IMR-90 (cell line): ENCODE data around the gene ARMC3. TPM values are rescaled to one million over a fixed set of nuclear protein-coding genes. Genes with fewer than 3 reads are reported as not detected.

Source experiments
- ATAC-seq: fragments of 200-7000 bp; cut with Tn5 transposase; 2 replicates; pipeline ENCODE4 v1.9.1; 2020; ENCODE audit warnings: low read depth, mild to moderate bottlenecking, moderate library complexity
- Bru-seq: library from RNA; stranded (reverse); fragments of 400-500 nt; gene quantifications from one replicate; lab custom pipeline; 2021; lab: Mats Ljungman, UMichigan
- BruChase-seq, 2 experiments: library from RNA; stranded (reverse); fragments of 400-500 nt; gene quantifications; one replicate each; lab custom pipeline; 2021; lab: Mats Ljungman, UMichigan
- BruUV-seq: library from RNA; stranded (reverse); fragments of 400-500 nt; replicated peaks from 2 replicates; lab custom pipeline; 2021; lab: Mats Ljungman, UMichigan
- CTCF ChIA-PET: fragments of 300-600 bp; formaldehyde crosslinking; extraction: SDS; loops from one replicate; lab custom pipeline; 2021; ENCODE audit warnings: antibody characterized with exemption; lab: Yijun Ruan, JAX
- POLR2A ChIA-PET: fragments of 300-600 bp; sonication (Branson Sonifier 250); formaldehyde crosslinking; loops from one replicate; lab custom pipeline; 2022; ENCODE audit warnings: antibody characterized with exemption; ENCODE audit not compliant: unreplicated experiment; lab: Charles Lee
- DNase-seq: peaks from one replicate; pipeline ENCODE4 v3.0.0; 2013
- H2AFZ ChIP-seq: replicated peaks from 2 replicates; pipeline ENCODE3; 2013; ENCODE audit warnings: low read length, mild to moderate bottlenecking; ENCODE audit not compliant: poor library complexity
- H2AK5ac ChIP-seq: 2 replicates; pipeline ENCODE4 v1.6.1; 2013; ENCODE audit warnings: low read depth, low read length, inconsistent platforms
- H2AK9ac ChIP-seq: replicated peaks from 2 replicates; pipeline ENCODE3; 2013; ENCODE audit warnings: mild to moderate bottlenecking, low read depth, low read length, moderate library complexity; ENCODE audit not compliant: poor library complexity
- H2BK120ac ChIP-seq: 2 replicates; pipeline ENCODE4 v1.6.1; 2013; ENCODE audit warnings: low read depth, low read length, inconsistent platforms
- H2BK15ac ChIP-seq: 3 replicates; pipeline ENCODE4 v1.6.1; 2013; ENCODE audit warnings: low read depth, low read length, inconsistent platforms
- H2BK20ac ChIP-seq: 2 replicates; pipeline ENCODE4 v1.6.1; 2013; ENCODE audit warnings: low read depth, mild to moderate bottlenecking, inconsistent platforms, low read length, moderate library complexity
- H2BK5ac ChIP-seq: 2 replicates; pipeline ENCODE4 v1.6.1; 2013; ENCODE audit warnings: mild to moderate bottlenecking, low read depth, low read length, inconsistent platforms; ENCODE audit not compliant: poor library complexity, severe bottlenecking
- H3K14ac ChIP-seq: replicated peaks from 2 replicates; pipeline ENCODE4 v1.6.1; 2013; ENCODE audit warnings: low read depth, low read length, inconsistent platforms
- H3K18ac ChIP-seq: 2 replicates; pipeline ENCODE4 v1.6.1; 2013; ENCODE audit warnings: low read depth, low read length, control low read depth
- H3K23ac ChIP-seq: 2 replicates; pipeline ENCODE4 v1.6.1; 2013; ENCODE audit warnings: low read depth, low read length, inconsistent platforms
- H3K27ac ChIP-seq: 2 replicates; pipeline ENCODE4 v1.5.1; 2013; ENCODE audit warnings: mild to moderate bottlenecking, control low read depth, low read length; ENCODE audit not compliant: insufficient read depth
- H3K27me3 ChIP-seq: 2 replicates; pipeline ENCODE4 v1.6.1; 2013; ENCODE audit warnings: low read length; ENCODE audit not compliant: control insufficient read depth, insufficient read depth
- H3K36me3 ChIP-seq: 2 replicates; pipeline ENCODE4 v1.6.1; 2013; ENCODE audit warnings: low read length, mixed read lengths; ENCODE audit not compliant: control insufficient read depth, insufficient read depth
- H3K4ac ChIP-seq: 2 replicates; pipeline ENCODE4 v1.6.1; 2013; ENCODE audit warnings: low read depth, low read length, inconsistent platforms
- H3K4me1 ChIP-seq: 2 replicates; pipeline ENCODE4 v1.6.1; 2013; ENCODE audit warnings: low read length, mixed read lengths; ENCODE audit not compliant: control insufficient read depth, insufficient read depth
- H3K4me2 ChIP-seq: 2 replicates; pipeline ENCODE4 v1.6.1; 2013; ENCODE audit warnings: low read depth, mild to moderate bottlenecking, control low read depth, low read length, moderate library complexity
- H3K4me3 ChIP-seq: 2 replicates; pipeline ENCODE4 v1.5.1; 2013; ENCODE audit warnings: low read depth, mild to moderate bottlenecking, control low read depth, low read length, moderate library complexity; ENCODE audit not compliant: insufficient read depth
- H3K56ac ChIP-seq: 2 replicates; pipeline ENCODE4 v1.6.1; 2013; ENCODE audit warnings: low read length, inconsistent platforms; ENCODE audit not compliant: insufficient read depth; ENCODE audit errors: extremely low read depth
- H3K79me1 ChIP-seq, 2 experiments: 2 replicates each; pipeline ENCODE4 v1.6.1; 2013; ENCODE audit warnings: low read length in 2 of 2, inconsistent platforms in 1 of 2, low read depth in 1 of 2
- H3K9ac ChIP-seq: 2 replicates; pipeline ENCODE4 v1.6.1; 2013; ENCODE audit warnings: low read depth, low read length, control low read depth
- H3K9me1 ChIP-seq: 2 replicates; pipeline ENCODE4 v1.6.1; 2013; ENCODE audit warnings: low read length, inconsistent platforms; ENCODE audit not compliant: insufficient read depth
- H3K9me3 ChIP-seq: 2 replicates; pipeline ENCODE4 v1.6.1; 2013; ENCODE audit warnings: low read length; ENCODE audit not compliant: control insufficient read depth, insufficient read depth
- H4K20me1 ChIP-seq: 2 replicates; pipeline ENCODE4 v1.6.1; 2013; ENCODE audit warnings: low read length, inconsistent platforms; ENCODE audit not compliant: insufficient read depth
- H4K5ac ChIP-seq: 2 replicates; pipeline ENCODE4 v1.6.1; 2013; ENCODE audit warnings: mild to moderate bottlenecking, low read depth, low read length, control low read depth
- H4K8ac ChIP-seq, 2 experiments: 2 replicates each; pipeline ENCODE4 v1.6.1; 2013; ENCODE audit warnings: low read depth in 2 of 2, low read length in 2 of 2, control low read depth in 1 of 2, inconsistent platforms in 1 of 2
- H4K91ac ChIP-seq: 2 replicates; pipeline ENCODE4 v1.6.1; 2013; ENCODE audit warnings: low read depth, low read length, inconsistent platforms; ENCODE audit not compliant: insufficient read depth
- BHLHE40 ChIP-seq: fragments of 150-350 bp; IDR thresholded peaks from 2 replicates; pipeline ENCODE4 v1.6.1; 2016; ENCODE audit warnings: mild to moderate bottlenecking, low read depth, low read length
- CEBPB ChIP-seq: IDR thresholded peaks from 2 replicates; pipeline ENCODE4 v1.6.1; 2012; ENCODE audit warnings: low read depth, low read length, improper control_type of control experiment
- CHD1 ChIP-seq: IDR thresholded peaks from 2 replicates; pipeline ENCODE4 v1.6.1; 2012; ENCODE audit warnings: low read depth, low read length, improper control_type of control experiment
- CTCF ChIP-seq: conservative IDR thresholded peaks from 2 replicates; pipeline ENCODE4 v1.5.1; 2012; ENCODE audit warnings: mild to moderate bottlenecking, low read depth, low read length, improper control_type of control experiment
- FOS ChIP-seq: fragments of 150-350 bp; IDR thresholded peaks from 2 replicates; pipeline ENCODE4 v1.6.1; 2016; ENCODE audit warnings: low read depth, low read length
- MAFK ChIP-seq: IDR thresholded peaks from 2 replicates; pipeline ENCODE4 v1.6.1; 2012; ENCODE audit warnings: low read depth, low read length, improper control_type of control experiment
- MAZ ChIP-seq: IDR thresholded peaks from 2 replicates; pipeline ENCODE4 v1.6.1; 2012; ENCODE audit warnings: low read depth, mild to moderate bottlenecking, low read length, improper control_type of control experiment, moderate library complexity, borderline replicate concordance
- MXI1 ChIP-seq: IDR thresholded peaks from 2 replicates; pipeline ENCODE4 v1.6.1; 2012; ENCODE audit warnings: low read depth, mild to moderate bottlenecking, low read length, moderate library complexity, borderline replicate concordance
- NFE2L2 ChIP-seq: fragments of 150-350 bp; IDR thresholded peaks from 2 replicates; pipeline ENCODE4 v1.6.1; 2016; ENCODE audit warnings: low read depth, mild to moderate bottlenecking, low read length
- RAD21 ChIP-seq: IDR thresholded peaks from 2 replicates; pipeline ENCODE4 v1.6.1; 2012; ENCODE audit warnings: low read length, improper control_type of control experiment
- RFX5 ChIP-seq: IDR thresholded peaks from 2 replicates; pipeline ENCODE4 v1.8.0; 2012; ENCODE audit warnings: low read depth, mild to moderate bottlenecking, low read length, moderate library complexity
- WGBS, 2 experiments: methylation state at CpG; one replicate each; pipeline versions ENCODE4 v1.1.5 to v1.1.7; 2013; ENCODE audit warnings: missing lambda C conversion rate in 2 of 2; ENCODE audit not compliant: insufficient read length in 1 of 2; ENCODE audit errors: extremely low coverage in 2 of 2; 5-methylcytosine and 5-hydroxymethylcytosine counted together
- dilution Hi-C: fragments of 300-500 bp; cut with HindIII; formaldehyde crosslinking; loops from one replicate; pipeline ENCODE4 v1.14.3; 2018; ENCODE audit warnings: low sequenced_read_pairs; ENCODE audit not compliant: unreplicated experiment
- in situ Hi-C: fragments of 300-500 bp; cut with MboI; formaldehyde crosslinking; loops from 3 replicates; pipeline ENCODE4 v1.14.3; 2019; ENCODE audit warnings: low sequenced_read_pairs, inconsistent platforms, mixed read lengths
- intact Hi-C: fragments of 100-400 bp; cut with micrococcal nuclease; formaldehyde crosslinking; loops from 2 replicates; pipeline ENCODE4 v1.10.0; 2022
- long read RNA-seq: library from polyadenylated mRNA; unstranded; transcript quantifications from one replicate; pipeline ENCODE4 v2.0.0, GENCODE V29; 2021; ENCODE audit not compliant: unreplicated experiment
- polyA plus RNA-seq, 3 experiments: library from polyadenylated mRNA; depleted of rRNA; stranded (reverse); fragments of >200 nt; gene quantifications; 2 replicates each; pipeline ENCODE4 v1.2.3, GENCODE V29; 2012; ENCODE audit warnings: low replicate concordance in 1 of 3
- total RNA-seq: library from RNA; depleted of rRNA; stranded (reverse); fragments of >200 nt; gene quantifications from 2 replicates; pipeline ENCODE4 v1.2.3, GENCODE V29; 2012; rRNA removed
- TF ChIP-seq, protein P1 (sequence below): fragments of 150-350 bp; IDR thresholded peaks from 2 replicates; pipeline ENCODE4 v1.6.1; 2017; ENCODE audit warnings: mild to moderate bottlenecking, antibody characterized with exemption, low read length, low read depth
- TF ChIP-seq, protein P2 (sequence below): fragments of 150-350 bp; IDR thresholded peaks from 2 replicates; pipeline ENCODE4 v1.6.1; 2016; ENCODE audit warnings: low read depth, mild to moderate bottlenecking, low read length, moderate library complexity, borderline replicate concordance

Gene ARMC3
- total RNA-seq: not detected in 2 replicates
- polyA plus RNA-seq (2012; rRNA removed): not detected in 2 replicates
- polyA plus RNA-seq (2012; cell fraction: cytosol; rRNA removed): not detected in 2 replicates
- not detected in 2 replicates for polyA plus RNA-seq (2012; cell fraction: nucleus; rRNA removed; ENCODE audit: low replicate concordance)
- not detected for Bru-seq, nascent RNA
- BruChase-seq, experiment 1, labeled RNA remaining after a 6-hour chase: percentile 1 among the genes with signal in this experiment
- BruChase-seq, experiment 2, labeled RNA remaining after a 2-hour chase: not detected
- long read RNA-seq: 0 reads

DNA sequence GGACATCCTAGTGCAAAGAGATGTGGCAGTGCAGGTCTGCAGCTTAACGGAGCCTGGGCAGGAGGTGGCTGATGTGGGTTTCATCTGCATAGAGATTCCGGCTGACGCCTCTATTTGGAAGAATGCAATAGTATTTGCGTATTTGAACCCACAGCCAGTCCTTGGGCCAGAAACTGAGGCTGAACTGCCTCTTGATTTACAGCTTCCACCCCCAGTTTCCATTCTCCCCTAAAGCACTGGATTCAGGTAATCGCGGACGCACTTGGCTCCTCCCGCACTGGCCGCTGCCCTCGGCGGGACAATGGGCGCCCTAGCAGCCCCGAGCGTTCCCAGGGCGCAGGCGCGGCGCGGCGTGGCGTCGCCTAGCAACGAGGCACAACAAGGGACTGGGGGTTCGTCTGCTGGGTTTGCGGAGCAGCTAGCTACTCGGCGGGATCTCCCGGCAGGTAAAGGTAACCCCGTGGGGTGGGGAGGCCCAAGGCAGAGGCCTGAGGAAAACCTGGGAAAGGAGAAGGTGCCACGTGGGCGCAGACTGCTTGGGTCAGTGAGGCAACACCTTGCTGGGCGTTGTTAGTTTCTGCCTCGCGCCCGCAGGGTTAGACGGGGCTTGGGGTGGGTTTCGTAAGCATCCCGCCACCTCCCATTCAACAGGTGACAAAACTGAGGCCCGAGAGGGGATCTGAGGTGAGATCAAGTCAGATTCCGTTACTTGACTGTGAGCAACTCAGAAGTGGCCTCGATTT, at the start of gene ARMC3:
TSS of gene ARMC3 (plus strand) at position 393 of the 743 bp plus-strand sequence. CDS start 3,944 bp downstream, outside the sequence.
- CTCF ChIA-PET: no interaction called here
- Histone ChIP-seq H3K9me3 (no peaks in the 10 kb centered on the region), H3K23ac (no peak within 1 kb of the TSS), H4K91ac (no peak within 1 kb of the TSS), H4K8ac (no peak within 1 kb of the TSS), H3K56ac (no peak within 1 kb of the TSS), H2AK9ac (no peak within 1 kb of the TSS), H3K18ac (no peak within 1 kb of the TSS), H2BK20ac (no peak within 1 kb of the TSS), H3K4me3 (no peak within 1 kb of the TSS), H3K36me3 (no peaks in the 10 kb centered on the region), H2BK120ac (no peak within 1 kb of the TSS), H3K4me2 (peak within 1 kb of the TSS; percentile 81), H4K5ac (no peak within 1 kb of the TSS), H3K9ac (no peak within 1 kb of the TSS), H3K9me1 (no peaks in the 10 kb centered on the region), H3K27ac (no peak within 1 kb of the TSS), H2AK5ac (no peak within 1 kb of the TSS), H3K79me1 (no peaks in the 10 kb centered on the region), H3K4ac (no peak within 1 kb of the TSS), H4K20me1 (no peaks in the 10 kb centered on the region), H2BK5ac (no peak within 1 kb of the TSS), H3K14ac (no peak within 1 kb of the TSS), H3K27me3 (peaks cover 8% of the 10 kb centered on the region), H2AFZ (peak within 1 kb of the TSS; percentile 80), H2BK15ac (no peak within 1 kb of the TSS), H3K4me1 (no peaks in the 10 kb centered on the region)
- POLR2A ChIA-PET: no interaction called here
- DNase-seq: no peak
- intact Hi-C loops (no loop called here), in situ Hi-C loops (no loop called here), dilution Hi-C loops (no loop called here)
- 0% methylated on average over 5 of the region's 41 CpGs; no CpG with 5 or more reads in 1 of the 2 experiments for WGBS, 2 experiments
- BruUV-seq: no TSS peak
- peak; percentile 44; the same call in 1 of the 2 replicates for ATAC-seq
- TF ChIP-seq CEBPB: no peak
- TF ChIP-seq RFX5: no peak
- no peak for TF ChIP-seq MAFK
- no peak for TF ChIP-seq BHLHE40
- no peak for TF ChIP-seq RAD21
- no peak for TF ChIP-seq NFE2L2
- TF ChIP-seq CHD1: no peak
- TF ChIP-seq FOS: no peak
- no peak for TF ChIP-seq MAZ
- TF ChIP-seq, protein P1, sequence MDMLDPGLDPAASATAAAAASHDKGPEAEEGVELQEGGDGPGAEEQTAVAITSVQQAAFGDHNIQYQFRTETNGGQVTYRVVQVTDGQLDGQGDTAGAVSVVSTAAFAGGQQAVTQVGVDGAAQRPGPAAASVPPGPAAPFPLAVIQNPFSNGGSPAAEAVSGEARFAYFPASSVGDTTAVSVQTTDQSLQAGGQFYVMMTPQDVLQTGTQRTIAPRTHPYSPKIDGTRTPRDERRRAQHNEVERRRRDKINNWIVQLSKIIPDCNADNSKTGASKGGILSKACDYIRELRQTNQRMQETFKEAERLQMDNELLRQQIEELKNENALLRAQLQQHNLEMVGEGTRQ: no peak
- no peak for TF ChIP-seq MXI1
- TF ChIP-seq, protein P2, sequence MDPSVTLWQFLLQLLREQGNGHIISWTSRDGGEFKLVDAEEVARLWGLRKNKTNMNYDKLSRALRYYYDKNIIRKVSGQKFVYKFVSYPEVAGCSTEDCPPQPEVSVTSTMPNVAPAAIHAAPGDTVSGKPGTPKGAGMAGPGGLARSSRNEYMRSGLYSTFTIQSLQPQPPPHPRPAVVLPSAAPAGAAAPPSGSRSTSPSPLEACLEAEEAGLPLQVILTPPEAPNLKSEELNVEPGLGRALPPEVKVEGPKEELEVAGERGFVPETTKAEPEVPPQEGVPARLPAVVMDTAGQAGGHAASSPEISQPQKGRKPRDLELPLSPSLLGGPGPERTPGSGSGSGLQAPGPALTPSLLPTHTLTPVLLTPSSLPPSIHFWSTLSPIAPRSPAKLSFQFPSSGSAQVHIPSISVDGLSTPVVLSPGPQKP: no peak
- no peak for TF ChIP-seq CTCF
